Suprapubic skin (tissue), 4 donors: ENCODE measurements around the gene CASQ2. TPM values are rescaled to one million over a fixed set of nuclear protein-coding genes. Genes with fewer than 3 reads are reported as not detected.

Source experiments
- total RNA-seq, 4 donors: library from RNA; depleted of rRNA; stranded (reverse); fragments of >200 nt; gene quantifications; one replicate each; pipeline ENCODE4 v1.1.0, GENCODE V29; 2016

Gene CASQ2
- total RNA-seq, 4 donors from 2014 or later, result 1.5 to 3.6 (median 2.5) TPM

Other genes with a start within 250 kb of the CASQ2 start
- 10 to 100 TPM; 17.7 to 33.6 (median 26.2) TPM for gene VANGL1, start 126.7 kb downstream of the CASQ2 start, total RNA-seq
- 1 to 10 TPM; 1.1 to 1.8 (median 1.6) TPM for gene NHLH2, start 72.4 kb upstream of the CASQ2 start, total RNA-seq
- 10 to 100 TPM in 2 of 4 donors, 1 to 10 TPM in 2; 7.2 to 19.9 (median 8.8) TPM for gene SLC22A15, start 207.8 kb upstream of the CASQ2 start, total RNA-seq